Left lung (tissue), 10 donors: Measurements from ENCODE around the gene NFKBIL1. TPM values are rescaled to one million over a fixed set of nuclear protein-coding genes. Genes with fewer than 3 reads are reported as not detected.

Experiments used
- ATAC-seq: fragments of 200-7000 bp; cut with Tn5 transposase; one replicate; pipeline ENCODE4 v1.9.1; 2020; ENCODE audit warnings: moderate library complexity
- DNase-seq, 4 donors: peaks; one replicate each; pipeline ENCODE4 v3.0.0-alpha.2; 2013 to 2020
- H3K27ac ChIP-seq, 2 donors: fragments of 200-600 bp; sonication (generic) in 1 of 2; one replicate each; pipeline versions ENCODE4 v1.5.0 to v1.8.0; 2020 to 2021
- H3K27me3 ChIP-seq, 2 donors: fragments of 200-600 bp; sonication (generic) in 1 of 2; one replicate each; pipeline versions ENCODE4 v1.5.0 to v1.8.0; 2020 to 2021
- H3K36me3 ChIP-seq, 2 donors: fragments of 200-600 bp; sonication (generic) in 1 of 2; one replicate each; pipeline versions ENCODE4 v1.5.0 to v1.8.0; 2020 to 2021
- H3K4me1 ChIP-seq, 2 donors: fragments of 200-600 bp; one replicate each; pipeline ENCODE4 v1.8.0; 2021
- H3K4me3 ChIP-seq, 2 donors: fragments of 200-600 bp; sonication (generic) in 1 of 2; one replicate each; pipeline versions ENCODE4 v1.5.0 to v1.8.0; 2020 to 2021; ENCODE audit warnings: mild to moderate bottlenecking in 1 of 2
- H3K9me3 ChIP-seq, 2 donors: fragments of 200-600 bp; sonication (generic) in 1 of 2; one replicate each; pipeline versions ENCODE4 v1.5.0 to v1.8.0; 2020 to 2021
- intact Hi-C, 2 donors: fragments of 100-400 bp; cut with DNase I; formaldehyde crosslinking; loops; one replicate each; pipeline versions ENCODE4 v1.11.2 to v1.14.2; 2022
- polyA plus RNA-seq, 6 donors: library from polyadenylated mRNA; unstranded; fragments of 120-200 nt; gene quantifications; one replicate each; pipeline ENCODE4 v1.2.1, GENCODE V29; 2013; ENCODE audit not compliant: insufficient read length in 6 of 6
- total RNA-seq, 2 donors: library from RNA; stranded (reverse); fragmentation: NEBNext Ultra II Directional; extraction: Animal tissue kit (Norgen Biotek cat#: 25700); gene quantifications; one replicate each; pipeline ENCODE4 v1.2.1, GENCODE V29; 2021
- TF ChIP-seq, protein P1 (sequence below), 2 donors: fragments of 200-600 bp; sonication (generic) in 1 of 2; IDR thresholded peaks; one replicate each; pipeline versions ENCODE4 v1.5.0 to v1.8.0; 2021; ENCODE audit warnings: antibody characterized with exemption in 2 of 2
- donor health status: DM: no; HTN: yes; CAD: no.
- donor health status: DM: no; HTN: no; CAD: no.

NFKBIL1 gene
- total and polyA plus RNA-seq, 8 donors = 15.0 to 25.4 (median 18.8) TPM

DNA sequence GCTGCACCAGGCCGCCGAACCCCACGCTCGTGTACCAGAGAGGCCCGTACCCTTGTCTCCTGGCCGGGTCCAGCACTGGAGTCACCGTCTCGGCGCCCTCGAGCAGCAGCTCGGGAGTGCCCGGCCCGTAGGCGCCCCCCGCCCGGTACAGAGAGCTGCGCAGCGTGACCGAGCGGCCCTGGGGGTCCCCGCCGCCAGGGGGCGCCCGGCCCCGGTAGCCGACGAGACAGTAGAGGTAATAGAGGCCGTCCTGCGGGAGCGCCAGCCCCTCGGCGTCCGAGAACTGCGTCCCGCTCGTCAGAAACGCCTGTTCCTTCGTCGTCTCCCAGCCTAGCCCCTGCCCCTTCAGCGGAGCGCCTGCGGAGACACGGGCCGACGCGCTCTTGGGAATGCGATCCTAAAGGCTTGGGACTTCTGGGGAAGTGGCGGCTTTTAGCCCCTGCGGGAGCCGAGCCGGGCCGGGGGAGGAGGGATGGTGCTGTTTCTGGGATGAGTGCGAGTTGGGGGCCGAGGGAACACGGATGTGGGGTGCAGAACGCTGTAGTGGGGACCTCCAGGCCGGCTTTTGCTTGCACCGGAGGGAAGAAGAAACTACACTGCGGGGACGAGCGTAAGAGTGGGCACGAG is 33.5 kb downstream of the NFKBIL1 start:
- peaks cover 0 to 17% of the 10 kb centered on the region in 2 donors for H3K36me3 ChIP-seq
- DNase-seq (peak; percentile 79 to 99 (median 90)), ATAC-seq (peak; percentile 99)
- no peaks in the 10 kb centered on the region for H3K27me3 ChIP-seq
- intact Hi-C loops = no loop called here
- TF ChIP-seq, protein P1, sequence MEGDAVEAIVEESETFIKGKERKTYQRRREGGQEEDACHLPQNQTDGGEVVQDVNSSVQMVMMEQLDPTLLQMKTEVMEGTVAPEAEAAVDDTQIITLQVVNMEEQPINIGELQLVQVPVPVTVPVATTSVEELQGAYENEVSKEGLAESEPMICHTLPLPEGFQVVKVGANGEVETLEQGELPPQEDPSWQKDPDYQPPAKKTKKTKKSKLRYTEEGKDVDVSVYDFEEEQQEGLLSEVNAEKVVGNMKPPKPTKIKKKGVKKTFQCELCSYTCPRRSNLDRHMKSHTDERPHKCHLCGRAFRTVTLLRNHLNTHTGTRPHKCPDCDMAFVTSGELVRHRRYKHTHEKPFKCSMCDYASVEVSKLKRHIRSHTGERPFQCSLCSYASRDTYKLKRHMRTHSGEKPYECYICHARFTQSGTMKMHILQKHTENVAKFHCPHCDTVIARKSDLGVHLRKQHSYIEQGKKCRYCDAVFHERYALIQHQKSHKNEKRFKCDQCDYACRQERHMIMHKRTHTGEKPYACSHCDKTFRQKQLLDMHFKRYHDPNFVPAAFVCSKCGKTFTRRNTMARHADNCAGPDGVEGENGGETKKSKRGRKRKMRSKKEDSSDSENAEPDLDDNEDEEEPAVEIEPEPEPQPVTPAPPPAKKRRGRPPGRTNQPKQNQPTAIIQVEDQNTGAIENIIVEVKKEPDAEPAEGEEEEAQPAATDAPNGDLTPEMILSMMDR (IDR thresholded peaks at IDR 0.05) = peak; percentile 99 to 100
- H3K4me1 ChIP-seq = peaks cover 0 to 85% of the 10 kb centered on the region in 2 donors
- H3K27ac ChIP-seq = peak overlapping the region; percentile 65 to 88
- H3K9me3 ChIP-seq = no peaks in the 10 kb centered on the region
- peak overlapping the region; percentile 79 to 82 for H3K4me3 ChIP-seq

DNA sequence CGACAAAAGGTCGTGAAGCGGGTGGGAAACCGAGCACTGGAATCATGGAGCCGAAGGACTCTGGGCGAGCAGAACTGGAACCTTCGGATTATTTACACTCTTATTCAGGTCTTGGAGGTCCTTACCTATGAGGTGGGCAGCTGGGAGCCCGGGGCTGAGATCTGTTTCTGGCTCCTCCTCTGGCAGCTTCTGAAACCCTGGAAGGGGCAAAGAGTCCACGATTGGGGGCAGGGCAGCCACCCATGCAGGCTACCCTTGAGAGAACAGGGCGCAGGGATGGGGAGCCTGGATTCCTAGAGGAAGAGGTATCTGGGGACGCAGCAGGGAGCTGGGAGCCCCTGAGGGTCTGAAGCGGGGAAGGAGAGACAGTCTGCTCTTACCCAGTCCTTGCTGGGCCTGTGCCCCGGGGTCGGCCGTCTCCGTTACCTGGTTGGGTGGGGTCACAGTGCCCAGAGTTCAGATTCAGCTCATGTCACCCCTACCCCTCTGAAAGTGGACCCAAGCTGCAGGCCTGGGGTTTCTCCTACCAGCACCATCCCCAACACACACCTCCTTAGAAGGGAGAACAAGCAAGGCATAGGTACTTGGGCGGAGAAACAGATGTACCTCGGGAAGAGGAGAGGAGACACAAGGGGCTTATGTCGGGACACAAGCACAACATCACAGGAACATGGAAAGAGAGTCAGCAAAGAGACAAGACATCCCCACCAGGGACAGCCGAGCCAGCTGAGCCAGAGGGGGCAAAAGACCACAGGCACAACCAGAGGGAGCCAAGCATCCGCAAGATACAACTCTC is 34.2 kb downstream of the NFKBIL1 start:
- DNase-seq = peak in 1 of 4 donors; percentile 72
- Histone ChIP-seq H3K27ac (peak overlapping the region; percentile 65 to 88), H3K4me3 (peak overlapping the region; percentile 79 to 82), H3K4me1 (peaks cover 0 to 87% of the 10 kb centered on the region in 2 donors), H3K36me3 (peaks cover 0 to 17% of the 10 kb centered on the region in 2 donors), H3K27me3 (no peaks in the 10 kb centered on the region), H3K9me3 (no peaks in the 10 kb centered on the region)
- TF ChIP-seq, protein P1 (IDR thresholded peaks at IDR 0.05) = no peak
- peak; percentile 20 for ATAC-seq
- intact Hi-C loops = no loop called here

DNA sequence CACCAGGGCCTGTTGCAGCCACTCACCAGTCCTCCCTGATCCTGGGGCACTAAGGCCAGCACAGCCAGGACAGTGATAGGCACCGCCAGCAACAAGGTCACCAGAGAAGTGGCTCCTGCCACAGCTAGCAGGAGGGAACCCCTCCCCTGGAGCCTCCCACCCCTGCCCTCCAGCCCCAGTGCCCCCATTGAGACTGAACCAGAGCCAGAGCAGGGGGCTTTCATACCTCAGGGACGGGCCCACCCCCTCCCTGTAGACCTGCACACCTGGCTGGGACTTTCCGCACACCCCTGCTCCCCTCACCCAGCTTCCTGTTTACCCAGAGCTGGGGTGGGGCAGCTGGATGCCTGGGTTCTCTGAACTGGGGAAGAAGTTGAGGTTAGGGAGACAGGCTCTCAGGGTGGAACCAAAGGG is 34.8 kb downstream of the NFKBIL1 start, which contains the start of gene LTB:
TSS of gene LTB (minus strand) at position 195 of the 414 bp plus-strand sequence. CDS start at position 188, 7 bp downstream.
- Histone ChIP-seq H3K4me3 (peak within 1 kb of the TSS; percentile 79 to 82), H3K27me3 (no peaks in the 10 kb centered on the region), H3K36me3 (peaks cover 0 to 14% of the 10 kb centered on the region in 2 donors), H3K9me3 (no peaks in the 10 kb centered on the region), H3K27ac (peak within 1 kb of the TSS; percentile 65 to 88), H3K4me1 (peaks cover 0 to 82% of the 10 kb centered on the region in 2 donors)
- intact Hi-C loops = no loop called here
- TF ChIP-seq, protein P1 (IDR thresholded peaks at IDR 0.05) = no peak
- peak in 1 of 4 donors; percentile 84 for DNase-seq
- no peak for ATAC-seq

DNA sequence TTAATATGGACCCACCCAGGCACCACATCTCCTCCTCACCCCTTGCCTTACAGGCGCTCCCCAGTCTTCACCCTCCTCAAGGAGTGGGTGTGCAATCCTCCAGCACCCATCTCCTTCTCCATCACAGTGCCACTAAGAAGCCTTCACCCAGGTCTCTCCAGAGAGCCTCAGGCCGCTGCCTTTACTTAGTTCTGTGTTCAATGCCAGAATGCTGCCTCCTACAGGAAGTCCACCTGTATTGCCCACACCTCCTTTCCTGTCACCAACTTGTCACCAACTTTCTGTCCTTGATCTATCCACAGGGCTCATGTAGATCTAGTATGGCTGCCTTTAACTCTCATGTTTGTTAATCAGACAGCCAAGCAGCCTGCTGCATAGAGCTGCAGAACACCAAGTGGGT is 38.1 kb downstream of the NFKBIL1 start:
- H3K27ac ChIP-seq = peak overlapping the region; percentile 37 to 92
- intact Hi-C loops = no loop called here
- H3K9me3 ChIP-seq = no peaks in the 10 kb centered on the region
- H3K4me1 ChIP-seq = peaks cover 0 to 68% of the 10 kb centered on the region in 2 donors
- no peak overlapping the region for H3K4me3 ChIP-seq
- no peaks in the 10 kb centered on the region for H3K36me3 ChIP-seq
- TF ChIP-seq, protein P1 (IDR thresholded peaks at IDR 0.05) = peak; percentile 11 to 24
- DNase-seq (no peak), ATAC-seq (no peak)
- no peaks in the 10 kb centered on the region for H3K27me3 ChIP-seq

DNA sequence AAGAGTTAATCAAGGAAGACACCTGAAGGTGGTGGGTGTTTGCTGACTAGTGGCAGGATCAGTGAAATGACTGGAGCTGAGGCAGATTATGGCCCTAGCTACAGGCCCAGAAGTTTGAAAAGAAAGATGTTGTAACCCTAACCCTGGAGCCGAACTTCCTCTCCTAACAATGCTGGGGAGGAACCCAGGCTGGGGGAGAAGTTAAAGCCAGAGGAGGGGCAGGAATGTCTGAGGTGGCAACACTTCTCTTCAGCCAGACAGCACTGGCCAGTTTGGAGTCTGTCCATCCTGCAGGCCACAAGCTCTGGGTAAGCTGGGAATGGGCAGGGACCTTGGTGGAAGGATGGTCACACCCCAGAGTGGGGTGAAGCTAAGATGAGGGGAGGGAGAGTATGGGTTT is 38.6 kb downstream of the NFKBIL1 start, which contains the start of gene LST1:
TSS of gene LST1 (plus strand) at position 270 of the 400 bp plus-strand sequence. CDS start 1,023 bp downstream, outside the sequence.
- TF ChIP-seq, protein P1 (IDR thresholded peaks at IDR 0.05) = peak in 1 of 2 donors; percentile 3
- ATAC-seq = peak; percentile 61
- H3K27ac ChIP-seq = peak within 1 kb of the TSS; percentile 53 to 92

More for the DNA sequence above, 38.6 kb downstream of the NFKBIL1 start, which contains the start of gene LST1:
- H3K4me1 ChIP-seq = peaks cover 0 to 67% of the 10 kb centered on the region in 2 donors
- no peaks in the 10 kb centered on the region for H3K36me3 ChIP-seq
- H3K4me3 ChIP-seq = peak within 1 kb of the TSS in 1 of 2 donors; percentile 53
- H3K9me3 ChIP-seq = no peaks in the 10 kb centered on the region
- DNase-seq = peak in 1 of 4 donors; percentile 58
- intact Hi-C loops = no loop called here
- H3K27me3 ChIP-seq = no peaks in the 10 kb centered on the region
